Measurements from ENCODE around the gene RAB3A. TPM values are rescaled to one million over a fixed set of nuclear protein-coding genes. Genes with fewer than 3 reads are reported as not detected.

RAB3A gene, protein sequence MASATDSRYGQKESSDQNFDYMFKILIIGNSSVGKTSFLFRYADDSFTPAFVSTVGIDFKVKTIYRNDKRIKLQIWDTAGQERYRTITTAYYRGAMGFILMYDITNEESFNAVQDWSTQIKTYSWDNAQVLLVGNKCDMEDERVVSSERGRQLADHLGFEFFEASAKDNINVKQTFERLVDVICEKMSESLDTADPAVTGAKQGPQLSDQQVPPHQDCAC
- polyA plus RNA-seq = 1 to 10 TPM in 3 of 4 donors, under 1 TPM in 1; 0.81 to 6.0 (median 1.9) TPM
- long read RNA-seq, donor 1 = 0 reads
- long read RNA-seq, donor 2 = 0 reads
- long read RNA-seq, donor 3 = 0 reads
- long read RNA-seq, donor 4, partial matches to known transcripts = 0 of 1 reads
- long read RNA-seq, donor 4, other reads (novel, unspliced or antisense) = 0 of 1 reads
- long read RNA-seq, donor 5, partial matches to known transcripts = 0 of 1 reads
- long read RNA-seq, donor 5, other reads (novel, unspliced or antisense) = 0 of 1 reads
- long read RNA-seq, donor 6, partial matches to known transcripts = 0 of 1 reads
- long read RNA-seq, donor 6, other reads (novel, unspliced or antisense) = 0 of 1 reads
- long read RNA-seq, donor 7, transcript RAB3A-201 (5 exons, 1,528 nt) = major isoform, 6 of 9 reads
- long read RNA-seq, donor 7, partial matches to known transcripts = 0 of 9 reads
- long read RNA-seq, donor 7, other reads (novel, unspliced or antisense) = 0 of 9 reads
- long read RNA-seq, donor 8 = 0 reads
- long read RNA-seq, donor 9, partial matches to known transcripts = 0 of 1 reads
- long read RNA-seq, donor 9, other reads (novel, unspliced or antisense) = 0 of 1 reads
- long read RNA-seq, donor 10, partial matches to known transcripts = 0 of 2 reads
- long read RNA-seq, donor 10, other reads (novel, unspliced or antisense) = 0 of 2 reads

DNA sequence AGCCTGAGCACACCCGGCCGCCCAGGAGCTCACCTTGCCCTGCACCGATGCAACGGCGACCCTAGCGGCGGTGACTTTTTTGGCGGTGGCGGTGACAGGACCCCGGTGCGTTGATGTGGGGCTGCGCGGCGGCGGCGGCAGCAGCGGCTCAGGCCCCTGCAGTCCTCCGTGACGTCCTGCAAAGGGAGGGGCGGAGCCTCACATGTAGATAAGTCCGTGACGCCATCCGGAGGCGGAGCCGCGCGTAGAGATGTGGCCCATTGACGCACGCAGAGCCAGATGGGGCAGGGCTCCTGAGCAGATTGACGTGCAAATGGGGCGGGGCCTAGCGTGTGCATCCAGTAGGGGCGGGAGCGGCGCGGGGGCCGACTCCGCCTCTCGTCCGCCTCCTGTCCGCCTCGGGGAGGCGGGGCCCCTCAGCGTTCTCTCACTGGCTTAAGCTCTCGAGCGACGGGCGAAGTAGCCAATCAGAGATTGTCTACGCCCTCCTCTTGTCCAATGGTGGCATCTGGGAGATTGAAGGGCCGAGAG lies at the start of gene RAB3A:
Gene RAB3A (minus strand): TSS at position 180 of the 531 bp plus-strand sequence. CDS start 1,302 bp downstream, outside the sequence.
- peak; percentile 100 for DNase-seq
- Histone ChIP-seq H3K27ac (ENCODE audit: low read depth in 1 of 3, low read length in 2 of 3) (peak within 1 kb of the TSS; percentile 67 to 96 (median 89)), H3K4me1 (ENCODE audit: control insufficient read depth in 3 of 3, insufficient read depth in 2 of 3, low read depth in 1 of 3, low read length in 2 of 3) (peaks cover 2 to 22% (median 4%) of the 10 kb centered on the region in 3 donors), H3K9me3 (ENCODE audit: control insufficient read depth in 2 of 2, insufficient read depth in 1 of 2, low read depth in 1 of 2, low read length in 1 of 2) (no peaks in the 10 kb centered on the region), H3K4me3 (ENCODE audit: low read depth in 1 of 3, low read length in 3 of 3) (peak within 1 kb of the TSS; percentile 37 to 78 (median 60)), H3K36me3 (ENCODE audit: control insufficient read depth in 3 of 3, insufficient read depth in 2 of 3, low read depth in 1 of 3, low read length in 3 of 3) (peaks cover 0 to 10% (median 0%) of the 10 kb centered on the region in 3 donors), H3K27me3 (ENCODE audit: control insufficient read depth in 3 of 3, insufficient read depth in 3 of 3, low read length in 3 of 3) (peaks cover 0 to 12% (median 0%) of the 10 kb centered on the region in 3 donors)
- no peak for FAIRE-seq
- 0% methylated on average over 41 to 50 of the region's 50 CpGs for WGBS, 3 donors

DNA sequence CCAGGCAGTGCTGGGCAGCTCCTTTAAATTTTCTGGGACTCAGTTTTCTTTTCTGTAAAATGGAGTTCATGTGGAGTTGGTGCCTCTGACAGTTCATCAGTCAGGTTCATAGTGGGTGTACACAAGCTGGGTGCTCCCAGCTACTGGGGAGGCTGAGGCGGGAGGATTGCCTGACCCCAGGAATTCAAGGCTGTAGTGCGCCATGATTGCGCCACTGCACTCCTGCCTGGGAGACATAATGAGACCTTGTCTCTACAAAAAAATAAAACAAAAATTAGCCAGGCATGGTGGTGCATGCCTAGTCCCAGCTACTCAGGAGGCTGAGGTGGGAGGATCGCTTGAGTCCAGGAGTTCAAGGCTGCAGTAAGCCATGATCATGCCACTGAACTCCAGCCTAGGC lies 49.3 kb upstream of the RAB3A start:
- H3K9me3 ChIP-seq (ENCODE audit: control insufficient read depth in 2 of 2, insufficient read depth in 1 of 2, low read depth in 1 of 2, low read length in 1 of 2) = peaks cover 0 to 9% of the 10 kb centered on the region in 2 donors
- H3K27me3 ChIP-seq (ENCODE audit: control insufficient read depth in 3 of 3, insufficient read depth in 3 of 3, low read length in 3 of 3) = peaks cover 0 to 2% (median 0%) of the 10 kb centered on the region in 3 donors
- H3K4me1 ChIP-seq (ENCODE audit: control insufficient read depth in 3 of 3, insufficient read depth in 2 of 3, low read depth in 1 of 3, low read length in 2 of 3) = peaks cover 0 to 25% (median 0%) of the 10 kb centered on the region in 3 donors
- DNase-seq (peak in 1 of 2 donors; percentile 2), FAIRE-seq (no peak)
- WGBS, 3 donors = 77 to 90% (median 85%) methylated on average over 4 of the region's 4 CpGs
- H3K27ac ChIP-seq (ENCODE audit: low read depth in 1 of 3, low read length in 2 of 3) = peak overlapping the region in 2 of 3 donors; percentile 56 to 88
- peaks cover 0 to 15% (median 0%) of the 10 kb centered on the region in 3 donors for H3K36me3 ChIP-seq (ENCODE audit: control insufficient read depth in 3 of 3, insufficient read depth in 2 of 3, low read depth in 1 of 3, low read length in 3 of 3)
- H3K4me3 ChIP-seq (ENCODE audit: low read depth in 1 of 3, low read length in 3 of 3) = no peak overlapping the region

DNA sequence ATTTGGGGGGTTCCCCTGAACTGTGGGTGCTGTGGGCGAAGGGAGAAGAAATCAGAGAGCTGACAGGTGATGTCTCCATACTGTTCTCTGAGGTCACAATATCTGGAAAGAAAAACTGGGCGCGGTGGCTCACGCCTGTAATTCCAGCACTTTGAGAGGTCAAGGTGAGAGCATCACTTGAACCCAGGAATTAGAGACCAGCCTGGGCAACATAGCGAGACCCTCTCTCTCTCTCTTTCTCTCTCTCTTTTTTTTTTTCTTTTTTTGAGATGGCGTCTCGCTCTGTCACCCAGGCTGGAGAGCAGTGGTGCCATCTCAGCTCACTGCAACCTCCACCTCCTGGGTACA lies 48.5 kb upstream of the RAB3A start:
- Histone ChIP-seq H3K4me3 (ENCODE audit: low read depth in 1 of 3, low read length in 3 of 3) (no peak overlapping the region), H3K27me3 (ENCODE audit: control insufficient read depth in 3 of 3, insufficient read depth in 3 of 3, low read length in 3 of 3) (peaks cover 0 to 2% (median 0%) of the 10 kb centered on the region in 3 donors), H3K36me3 (ENCODE audit: control insufficient read depth in 3 of 3, insufficient read depth in 2 of 3, low read depth in 1 of 3, low read length in 3 of 3) (peaks cover 0 to 8% (median 0%) of the 10 kb centered on the region in 3 donors), H3K4me1 (ENCODE audit: control insufficient read depth in 3 of 3, insufficient read depth in 2 of 3, low read depth in 1 of 3, low read length in 2 of 3) (peaks cover 0 to 25% (median 0%) of the 10 kb centered on the region in 3 donors), H3K9me3 (ENCODE audit: control insufficient read depth in 2 of 2, insufficient read depth in 1 of 2, low read depth in 1 of 2, low read length in 1 of 2) (peaks cover 0 to 9% of the 10 kb centered on the region in 2 donors), H3K27ac (ENCODE audit: low read depth in 1 of 3, low read length in 2 of 3) (no peak overlapping the region)
- DNase-seq (no peak), FAIRE-seq (no peak)
- 63 to 73% (median 67%) methylated on average over 7 of the region's 7 CpGs for WGBS, 3 donors

DNA sequence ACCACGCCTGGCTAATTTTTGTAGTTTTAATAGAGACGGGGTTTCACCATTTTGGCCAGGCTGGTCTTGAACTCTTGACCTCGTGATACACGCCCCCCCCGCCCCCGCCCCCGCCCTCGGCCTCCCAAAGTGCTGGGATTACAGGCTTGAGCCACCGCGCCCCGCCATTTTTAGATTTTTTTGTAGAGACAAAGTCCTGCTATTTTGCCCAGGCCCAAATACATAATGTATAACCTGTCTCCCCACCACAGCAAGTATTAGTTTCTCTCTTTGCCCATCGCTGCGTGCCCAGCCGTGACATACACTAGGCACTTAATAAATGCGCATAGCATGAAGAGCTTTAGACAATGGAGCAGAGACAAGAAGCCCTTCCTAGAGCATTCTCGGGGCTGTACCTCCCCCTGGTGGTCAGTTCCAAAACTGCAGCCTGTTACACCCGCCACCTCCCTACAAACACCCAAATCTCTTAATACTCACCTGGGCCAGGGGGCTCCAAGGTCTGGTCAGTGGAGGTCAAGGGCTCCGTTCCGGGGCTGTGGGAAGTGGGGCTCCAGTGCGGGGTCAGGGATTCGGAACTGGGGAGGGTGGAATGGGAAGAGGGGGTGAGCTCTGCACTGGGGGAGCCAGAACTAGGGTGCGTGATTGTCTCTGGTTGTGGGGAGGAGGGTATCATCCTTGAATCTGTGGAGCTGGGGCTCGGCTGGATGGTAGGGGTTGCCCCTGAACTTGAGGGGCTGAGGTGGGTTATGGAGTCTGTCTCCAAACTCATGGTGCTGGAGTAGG lies 47.9 kb upstream of the RAB3A start:
- Histone ChIP-seq H3K27ac (ENCODE audit: low read depth in 1 of 3, low read length in 2 of 3) (no peak overlapping the region), H3K27me3 (ENCODE audit: control insufficient read depth in 3 of 3, insufficient read depth in 3 of 3, low read length in 3 of 3) (peaks cover 0 to 2% (median 0%) of the 10 kb centered on the region in 3 donors), H3K36me3 (ENCODE audit: control insufficient read depth in 3 of 3, insufficient read depth in 2 of 3, low read depth in 1 of 3, low read length in 3 of 3) (peaks cover 0 to 2% (median 0%) of the 10 kb centered on the region in 3 donors), H3K9me3 (ENCODE audit: control insufficient read depth in 2 of 2, insufficient read depth in 1 of 2, low read depth in 1 of 2, low read length in 1 of 2) (peaks cover 0 to 9% of the 10 kb centered on the region in 2 donors), H3K4me3 (ENCODE audit: low read depth in 1 of 3, low read length in 3 of 3) (no peak overlapping the region), H3K4me1 (ENCODE audit: control insufficient read depth in 3 of 3, insufficient read depth in 2 of 3, low read depth in 1 of 3, low read length in 2 of 3) (peaks cover 0 to 25% (median 0%) of the 10 kb centered on the region in 3 donors)
- 21 to 24% (median 24%) methylated on average over 20 to 23 of the region's 23 CpGs for WGBS, 3 donors
- FAIRE-seq (no peak), DNase-seq (peak; percentile 77 to 80)

DNA sequence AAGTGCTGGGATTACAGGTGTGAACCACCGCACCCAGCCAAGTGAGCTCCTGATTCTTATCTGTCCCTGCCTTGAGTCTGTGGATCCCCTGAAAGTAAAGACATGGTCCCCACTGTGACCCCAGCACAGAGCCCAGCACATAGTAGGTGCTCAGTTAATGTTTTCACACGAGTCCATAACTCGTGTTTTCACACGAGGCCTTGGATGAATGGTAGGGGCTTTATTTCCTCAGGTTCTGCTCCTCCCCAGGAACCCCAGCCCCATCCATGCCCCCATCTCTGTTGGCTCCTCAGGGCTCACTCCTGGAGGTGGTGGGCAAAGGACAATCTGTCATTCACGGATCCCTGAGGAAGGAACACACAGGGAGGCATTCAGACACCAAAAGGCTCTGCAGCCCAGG lies 46.0 kb upstream of the RAB3A start:
- FAIRE-seq (no peak), DNase-seq (no peak)
- H3K4me3 ChIP-seq (ENCODE audit: low read depth in 1 of 3, low read length in 3 of 3) = no peak overlapping the region
- H3K27ac ChIP-seq (ENCODE audit: low read depth in 1 of 3, low read length in 2 of 3) = no peak overlapping the region
- no peaks in the 10 kb centered on the region for H3K27me3 ChIP-seq (ENCODE audit: control insufficient read depth in 3 of 3, insufficient read depth in 3 of 3, low read length in 3 of 3)
- H3K36me3 ChIP-seq (ENCODE audit: control insufficient read depth in 3 of 3, insufficient read depth in 2 of 3, low read depth in 1 of 3, low read length in 3 of 3) = no peaks in the 10 kb centered on the region
- WGBS, 3 donors = 80 to 95% (median 88%) methylated on average over 5 of the region's 5 CpGs
- peaks cover 0 to 9% of the 10 kb centered on the region in 2 donors for H3K9me3 ChIP-seq (ENCODE audit: control insufficient read depth in 2 of 2, insufficient read depth in 1 of 2, low read depth in 1 of 2, low read length in 1 of 2)
- H3K4me1 ChIP-seq (ENCODE audit: control insufficient read depth in 3 of 3, insufficient read depth in 2 of 3, low read depth in 1 of 3, low read length in 2 of 3) = peaks cover 0 to 20% (median 0%) of the 10 kb centered on the region in 3 donors

DNA sequence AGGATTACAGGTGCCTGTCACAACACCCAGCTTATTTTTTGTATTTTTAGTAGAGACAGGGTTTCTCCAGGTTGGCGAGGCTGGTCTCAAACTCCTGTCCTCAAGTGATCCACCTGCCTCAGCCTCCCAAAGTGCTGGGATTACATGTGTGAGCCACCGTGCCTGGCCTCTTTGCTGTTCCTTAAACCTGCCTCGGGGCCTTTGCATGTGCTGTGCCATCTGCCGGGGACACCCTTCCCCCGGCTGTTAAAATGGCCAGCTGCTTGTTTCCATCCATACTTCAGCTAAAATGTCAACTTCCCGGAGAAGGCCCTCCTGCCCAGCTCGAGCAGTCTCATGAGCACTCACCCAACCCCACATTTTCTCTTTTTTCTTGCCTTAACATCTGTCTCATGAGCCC lies 41.5 kb upstream of the RAB3A start:
- peaks cover 0 to 6% of the 10 kb centered on the region in 2 donors for H3K9me3 ChIP-seq (ENCODE audit: control insufficient read depth in 2 of 2, insufficient read depth in 1 of 2, low read depth in 1 of 2, low read length in 1 of 2)
- no peaks in the 10 kb centered on the region for H3K4me1 ChIP-seq (ENCODE audit: control insufficient read depth in 3 of 3, insufficient read depth in 2 of 3, low read depth in 1 of 3, low read length in 2 of 3)
- H3K27ac ChIP-seq (ENCODE audit: low read depth in 1 of 3, low read length in 2 of 3) = no peak overlapping the region
- H3K27me3 ChIP-seq (ENCODE audit: control insufficient read depth in 3 of 3, insufficient read depth in 3 of 3, low read length in 3 of 3) = peaks cover 0 to 2% (median 2%) of the 10 kb centered on the region in 3 donors
- WGBS, 3 donors = 66 to 73% (median 72%) methylated on average over 7 of the region's 7 CpGs
- no peak overlapping the region for H3K4me3 ChIP-seq (ENCODE audit: low read depth in 1 of 3, low read length in 3 of 3)
- no peaks in the 10 kb centered on the region for H3K36me3 ChIP-seq (ENCODE audit: control insufficient read depth in 3 of 3, insufficient read depth in 2 of 3, low read depth in 1 of 3, low read length in 3 of 3)
- DNase-seq (no peak), FAIRE-seq (no peak)

DNA sequence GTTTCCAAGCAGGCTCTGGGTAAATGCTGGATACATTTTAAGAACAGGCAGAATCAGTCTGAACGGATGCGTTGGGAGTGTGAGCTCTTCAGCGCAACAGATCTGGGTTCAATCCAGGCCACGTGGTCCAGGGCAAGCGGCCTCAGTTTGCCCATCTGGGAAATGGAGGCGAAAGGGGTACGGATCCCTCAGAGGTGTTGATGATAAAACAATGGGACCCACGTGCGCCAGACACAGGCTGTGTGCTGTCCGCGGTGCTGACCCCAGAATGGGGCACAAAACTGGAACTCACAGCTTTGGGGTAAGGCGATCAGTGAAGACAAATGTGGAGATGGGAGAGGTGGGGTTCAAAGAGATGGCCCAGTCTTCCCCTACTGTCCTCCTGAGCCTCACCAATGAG lies 35.5 kb upstream of the RAB3A start:
- Histone ChIP-seq H3K36me3 (ENCODE audit: control insufficient read depth in 3 of 3, insufficient read depth in 2 of 3, low read depth in 1 of 3, low read length in 3 of 3) (no peaks in the 10 kb centered on the region), H3K27ac (ENCODE audit: low read depth in 1 of 3, low read length in 2 of 3) (no peak overlapping the region), H3K9me3 (ENCODE audit: control insufficient read depth in 2 of 2, insufficient read depth in 1 of 2, low read depth in 1 of 2, low read length in 1 of 2) (no peaks in the 10 kb centered on the region), H3K4me3 (ENCODE audit: low read depth in 1 of 3, low read length in 3 of 3) (no peak overlapping the region), H3K4me1 (ENCODE audit: control insufficient read depth in 3 of 3, insufficient read depth in 2 of 3, low read depth in 1 of 3, low read length in 2 of 3) (no peaks in the 10 kb centered on the region), H3K27me3 (ENCODE audit: control insufficient read depth in 3 of 3, insufficient read depth in 3 of 3, low read length in 3 of 3) (peaks cover 0 to 13% (median 2%) of the 10 kb centered on the region in 3 donors)
- WGBS, 3 donors = 32 to 39% (median 38%) methylated on average over 12 of the region's 12 CpGs
- DNase-seq = no peak
- no peak for FAIRE-seq

All from small intestine (tissue), 16 donors.